ENCODE measurements around the gene GSTM1.

- TF ChIP-seq CTCF (IDR thresholded peaks at IDR 0.05) (no peak), POLR2A (IDR thresholded peaks at IDR 0.05) (no peak)
Measured at GRCh38 chr1:109668123-109668775, 19.4 kb upstream of the GSTM1 start.

Measured in esophagus squamous epithelium (tissue), 4 donors.